Mesothelial cell of epicardium (in vitro differentiated cells): ENCODE measurements around the gene PODXL. TPM values are rescaled to one million over a fixed set of nuclear protein-coding genes. Genes with fewer than 3 reads are reported as not detected.

ENCODE experiments used
- DNase-seq, 2 experiments: peaks; one replicate each; pipeline ENCODE4 v3.0.0; 2021; ENCODE audit warnings: low spot score in 2 of 2; ENCODE audit not compliant: unreplicated experiment in 2 of 2
- H3K27ac Mint-ChIP-seq: 2 replicates; pipeline ENCODE4 v1.8.0; 2021; ENCODE audit warnings: mixed read lengths
- H3K27me3 Mint-ChIP-seq: 2 replicates; pipeline ENCODE4 v1.8.0; 2021; ENCODE audit warnings: low read depth, mixed read lengths
- H3K36me3 Mint-ChIP-seq: 2 replicates; pipeline ENCODE4 v1.8.0; 2021; ENCODE audit warnings: mixed read lengths
- H3K4me1 Mint-ChIP-seq: 2 replicates; pipeline ENCODE4 v1.8.0; 2021; ENCODE audit warnings: mixed read lengths
- H3K4me3 Mint-ChIP-seq: 2 replicates; pipeline ENCODE4 v1.8.0; 2021; ENCODE audit warnings: mild to moderate bottlenecking, moderate library complexity, mixed read lengths
- H3K9me3 Mint-ChIP-seq: 2 replicates; pipeline ENCODE4 v1.8.0; 2021; ENCODE audit warnings: mixed read lengths
- total RNA-seq: library from RNA; stranded (reverse); gene quantifications from 3 replicates; pipeline ENCODE4 v1.2.1, GENCODE V29; 2021
- TF ChIP-seq, protein P1 (sequence below): fragments of 200-600 bp; sonication (generic); IDR thresholded peaks from one replicate; pipeline ENCODE4 v1.5.0; 2021; ENCODE audit warnings: antibody characterized with exemption; ENCODE audit not compliant: unreplicated experiment

The PODXL gene
- total RNA-seq, 1 donor from 2014 or later: 213 TPM

- DNase-seq: no peak
- Mint-ChIP-seq H3K27me3 (no peaks in the 10 kb centered on the region), H3K36me3 (peaks cover 4% of the 10 kb centered on the region), H3K27ac (peak overlapping the region; percentile 58), H3K9me3 (no peaks in the 10 kb centered on the region), H3K4me3 (no peak overlapping the region), H3K4me1 (peaks cover 13% of the 10 kb centered on the region)
- TF ChIP-seq, protein P1, sequence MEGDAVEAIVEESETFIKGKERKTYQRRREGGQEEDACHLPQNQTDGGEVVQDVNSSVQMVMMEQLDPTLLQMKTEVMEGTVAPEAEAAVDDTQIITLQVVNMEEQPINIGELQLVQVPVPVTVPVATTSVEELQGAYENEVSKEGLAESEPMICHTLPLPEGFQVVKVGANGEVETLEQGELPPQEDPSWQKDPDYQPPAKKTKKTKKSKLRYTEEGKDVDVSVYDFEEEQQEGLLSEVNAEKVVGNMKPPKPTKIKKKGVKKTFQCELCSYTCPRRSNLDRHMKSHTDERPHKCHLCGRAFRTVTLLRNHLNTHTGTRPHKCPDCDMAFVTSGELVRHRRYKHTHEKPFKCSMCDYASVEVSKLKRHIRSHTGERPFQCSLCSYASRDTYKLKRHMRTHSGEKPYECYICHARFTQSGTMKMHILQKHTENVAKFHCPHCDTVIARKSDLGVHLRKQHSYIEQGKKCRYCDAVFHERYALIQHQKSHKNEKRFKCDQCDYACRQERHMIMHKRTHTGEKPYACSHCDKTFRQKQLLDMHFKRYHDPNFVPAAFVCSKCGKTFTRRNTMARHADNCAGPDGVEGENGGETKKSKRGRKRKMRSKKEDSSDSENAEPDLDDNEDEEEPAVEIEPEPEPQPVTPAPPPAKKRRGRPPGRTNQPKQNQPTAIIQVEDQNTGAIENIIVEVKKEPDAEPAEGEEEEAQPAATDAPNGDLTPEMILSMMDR: no peak
These were observed 52.8 kb downstream of the PODXL start for GRCh38 chr7:131503639-131504038.

DNA sequence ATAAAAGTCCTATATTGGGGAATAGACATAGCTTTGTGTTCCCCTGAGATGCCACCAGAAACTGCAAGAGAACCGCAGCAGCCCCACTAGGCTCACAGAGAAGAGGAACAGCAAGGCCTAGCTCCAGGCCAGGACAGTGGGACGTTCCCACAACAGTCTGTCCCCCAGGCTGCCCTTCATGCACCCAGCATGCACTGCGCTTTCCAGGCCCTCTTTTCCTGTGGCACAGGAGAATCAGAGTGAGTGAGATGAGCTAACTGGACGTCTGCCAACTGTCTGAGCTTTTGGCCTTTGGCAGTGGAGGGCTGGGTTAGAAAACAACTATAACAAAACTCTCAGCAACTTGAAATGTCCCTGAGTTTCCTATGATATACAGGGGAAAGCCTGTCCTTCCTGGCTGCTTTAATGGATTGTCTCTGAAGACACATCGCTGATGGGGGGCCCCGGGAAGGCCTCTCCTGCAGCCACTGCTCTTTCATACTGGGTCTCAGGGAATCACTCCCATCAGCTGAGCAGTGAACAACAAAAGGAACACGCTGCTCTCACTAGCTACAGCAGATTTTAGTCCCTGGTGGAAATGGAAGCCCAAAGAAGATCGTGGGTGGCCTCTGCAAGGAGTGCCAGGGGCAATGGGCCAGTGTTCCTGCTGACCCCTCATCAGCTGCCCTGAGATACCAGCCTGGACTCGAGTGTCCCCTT lies 53.5 kb downstream of the PODXL start:
- peaks cover 3% of the 10 kb centered on the region for H3K36me3 Mint-ChIP-seq
- H3K9me3 Mint-ChIP-seq: no peaks in the 10 kb centered on the region
- TF ChIP-seq, protein P1: no peak
- peaks cover 13% of the 10 kb centered on the region for H3K4me1 Mint-ChIP-seq
- no peaks in the 10 kb centered on the region for H3K27me3 Mint-ChIP-seq
- no peak for DNase-seq
- peak overlapping the region; percentile 58 for H3K27ac Mint-ChIP-seq
- no peak overlapping the region for H3K4me3 Mint-ChIP-seq

GRCh38 chr7:131501930-131502685 lies 54.3 kb downstream of the PODXL start:
- peaks cover 10% of the 10 kb centered on the region for H3K36me3 Mint-ChIP-seq
- no peaks in the 10 kb centered on the region for H3K27me3 Mint-ChIP-seq
- no peaks in the 10 kb centered on the region for H3K9me3 Mint-ChIP-seq
- H3K4me1 Mint-ChIP-seq: peaks cover 13% of the 10 kb centered on the region
- peak overlapping the region; percentile 58 for H3K27ac Mint-ChIP-seq
- H3K4me3 Mint-ChIP-seq: no peak overlapping the region
- DNase-seq: no peak
- TF ChIP-seq, protein P1: no peak

- H3K27me3 Mint-ChIP-seq: no peaks in the 10 kb centered on the region
- no peak overlapping the region for H3K4me3 Mint-ChIP-seq
- no peak for DNase-seq
- H3K9me3 Mint-ChIP-seq: no peaks in the 10 kb centered on the region
- H3K36me3 Mint-ChIP-seq: peaks cover 14% of the 10 kb centered on the region
- peak overlapping the region; percentile 3 for H3K27ac Mint-ChIP-seq
- TF ChIP-seq, protein P1: no peak
- H3K4me1 Mint-ChIP-seq: peaks cover 13% of the 10 kb centered on the region
These were observed 55.0 kb downstream of the PODXL start for GRCh38 chr7:131501422-131501821.

- H3K4me1 Mint-ChIP-seq: peaks cover 13% of the 10 kb centered on the region
- no peak overlapping the region for H3K4me3 Mint-ChIP-seq
- peak overlapping the region; percentile 41 for H3K27ac Mint-ChIP-seq
- H3K27me3 Mint-ChIP-seq: no peaks in the 10 kb centered on the region
- no peak for DNase-seq
- no peaks in the 10 kb centered on the region for H3K9me3 Mint-ChIP-seq
- TF ChIP-seq, protein P1: no peak
- H3K36me3 Mint-ChIP-seq: peaks cover 17% of the 10 kb centered on the region
These were observed 56.1 kb downstream of the PODXL start for GRCh38 chr7:131500357-131500756.
